GM12878 (cell line): ENCODE data around the gene PIK3R5. TPM values are rescaled to one million over a fixed set of nuclear protein-coding genes. Genes with fewer than 3 reads are reported as not detected.

Source experiments
- ATF3 ChIP-seq: IDR thresholded peaks from 2 replicates; pipeline ENCODE4 v1.6.1; 2011; ENCODE audit warnings: low read depth, mild to moderate bottlenecking, low read length, moderate library complexity, borderline replicate concordance; ENCODE audit errors: extremely low read depth
- BHLHE40 ChIP-seq, 2 experiments: fragments of 450-650 bp in 1 of 2; IDR thresholded peaks; 2 replicates each; pipeline ENCODE4 v1.6.1; 2011 to 2017; ENCODE audit warnings: low read depth in 2 of 2, borderline replicate concordance in 1 of 2, improper control_type of control experiment in 1 of 2, low read length in 1 of 2, mild to moderate bottlenecking in 1 of 2
- CHD4 ChIP-seq: fragments of 200-600 bp; sonication (generic); IDR thresholded peaks from 2 replicates; pipeline ENCODE4 v1.6.1; 2016; ENCODE audit warnings: mild to moderate bottlenecking
- CREM ChIP-seq: IDR thresholded peaks from 2 replicates; pipeline ENCODE4 v1.6.1; 2014; ENCODE audit warnings: antibody characterized with exemption, low read depth
- DPF2 ChIP-seq: fragments of 450-650 bp; IDR thresholded peaks from 2 replicates; pipeline ENCODE4 v1.6.1; 2017; ENCODE audit warnings: mild to moderate bottlenecking
- NFXL1 ChIP-seq: fragments of 450-650 bp; IDR thresholded peaks from 2 replicates; pipeline ENCODE4 v1.6.1; 2017; ENCODE audit warnings: antibody characterized with exemption, mild to moderate bottlenecking, borderline replicate concordance
- NR2C1 ChIP-seq: fragments of 450-650 bp; IDR thresholded peaks from 2 replicates; pipeline ENCODE4 v1.6.1; 2017; ENCODE audit warnings: antibody characterized with exemption, mild to moderate bottlenecking, moderate library complexity
- NR2C2 ChIP-seq: IDR thresholded peaks from 2 replicates; pipeline ENCODE4 v1.6.1; 2011; ENCODE audit warnings: borderline replicate concordance, low read depth; ENCODE audit not compliant: control insufficient read depth, insufficient read length
- PAX5 ChIP-seq: IDR thresholded peaks from 2 replicates; pipeline ENCODE4 v1.6.1; 2011; ENCODE audit warnings: low read depth, low read length, borderline replicate concordance
- POLR2A ChIP-seq: IDR thresholded peaks from 2 replicates; pipeline ENCODE4 v1.6.1; 2011; ENCODE audit warnings: low read depth, mild to moderate bottlenecking, low read length
- POLR2AphosphoS2 ChIP-seq: IDR thresholded peaks from 2 replicates; pipeline ENCODE4 v1.6.1; 2011; ENCODE audit warnings: low read depth, mild to moderate bottlenecking, low read length, improper control_type of control experiment, moderate library complexity
- POU2F2 ChIP-seq: IDR thresholded peaks from 3 replicates; pipeline ENCODE4 v1.6.1; 2011; ENCODE audit warnings: low read depth, mild to moderate bottlenecking, low read length, borderline replicate concordance
- RAD21 ChIP-seq: IDR thresholded peaks from 2 replicates; pipeline ENCODE4 v1.6.1; 2011; ENCODE audit warnings: mild to moderate bottlenecking, low read depth, low read length, moderate library complexity; ENCODE audit not compliant: insufficient read depth
- RBBP5 ChIP-seq: fragments of 200-600 bp; sonication (generic); conservative IDR thresholded peaks from 2 replicates; pipeline ENCODE4 v1.6.1; 2016
- REST ChIP-seq: IDR thresholded peaks from 2 replicates; pipeline ENCODE4 v1.6.1; 2012; ENCODE audit warnings: mild to moderate bottlenecking, low read depth, low read length
- RUNX3 ChIP-seq: IDR thresholded peaks from 2 replicates; pipeline ENCODE4 v1.6.1; 2012; ENCODE audit warnings: low read length, inconsistent platforms
- SMAD5 ChIP-seq: IDR thresholded peaks from 2 replicates; pipeline ENCODE4 v1.6.1; 2016; ENCODE audit warnings: antibody characterized with exemption, low read depth
- SPI1 ChIP-seq: IDR thresholded peaks from 2 replicates; pipeline ENCODE4 v1.6.1; 2011; ENCODE audit warnings: low read depth, mild to moderate bottlenecking, low read length, moderate library complexity, borderline replicate concordance; ENCODE audit not compliant: insufficient read depth
- STAT3 ChIP-seq: IDR thresholded peaks from 2 replicates; pipeline ENCODE4 v1.6.1; 2011; ENCODE audit warnings: low read depth, low read length, improper control_type of control experiment
- SUPT20H ChIP-seq: IDR thresholded peaks from 2 replicates; pipeline ENCODE4 v1.6.1; 2011; ENCODE audit warnings: low read depth, mild to moderate bottlenecking, low read length, moderate library complexity, borderline replicate concordance; ENCODE audit not compliant: control insufficient read depth
- ZNF217 ChIP-seq: fragments of 450-650 bp; IDR thresholded peaks from 2 replicates; pipeline ENCODE4 v1.6.1; 2017; ENCODE audit warnings: antibody characterized with exemption, mild to moderate bottlenecking
- ZNF687 ChIP-seq: fragments of 450-650 bp; IDR thresholded peaks from 2 replicates; pipeline ENCODE4 v1.6.1; 2017; ENCODE audit warnings: mild to moderate bottlenecking, moderate library complexity
- polyA plus RNA-seq, 11 experiments: library from polyadenylated mRNA; depleted of rRNA in 4 of 11; unstranded in 6 of 11; stranded (reverse) in 5 of 11; fragments of >200 nt; fragmentation: Nextera tagmentation in 4 of 11; fragmentation: Illumina TruSeq in 1 of 11; extraction: Ambion mirVana in 4 of 11; extraction: Trizol in 1 of 11; gene quantifications; 1 replicate in 1 of 11; 2 replicates in 10 of 11; pipeline versions ENCODE4 v1.2.1 to v1.2.3, GENCODE V29; 2011 to 2016; ENCODE audit warnings: inconsistent platforms in 2 of 11, missing spikeins in 2 of 11, low read depth in 1 of 11
- total RNA-seq, 4 experiments: library from RNA; depleted of rRNA in 3 of 4; stranded (reverse); fragments of >200 nt in 3 of 4; fragmentation: Illumina TruSeq in 1 of 4; extraction: Trizol in 1 of 4; gene quantifications; 2 replicates each; pipeline versions ENCODE4 v1.2.1 to v1.2.3, GENCODE V29; 2013 to 2021

The PIK3R5 gene
- total and polyA plus RNA-seq, 10 of the 15 experiments (the other 5 are each of a cell fraction or from before 2014, with no cell fraction given) = 9.5 to 50.8 (median 35.5) TPM

DNA sequence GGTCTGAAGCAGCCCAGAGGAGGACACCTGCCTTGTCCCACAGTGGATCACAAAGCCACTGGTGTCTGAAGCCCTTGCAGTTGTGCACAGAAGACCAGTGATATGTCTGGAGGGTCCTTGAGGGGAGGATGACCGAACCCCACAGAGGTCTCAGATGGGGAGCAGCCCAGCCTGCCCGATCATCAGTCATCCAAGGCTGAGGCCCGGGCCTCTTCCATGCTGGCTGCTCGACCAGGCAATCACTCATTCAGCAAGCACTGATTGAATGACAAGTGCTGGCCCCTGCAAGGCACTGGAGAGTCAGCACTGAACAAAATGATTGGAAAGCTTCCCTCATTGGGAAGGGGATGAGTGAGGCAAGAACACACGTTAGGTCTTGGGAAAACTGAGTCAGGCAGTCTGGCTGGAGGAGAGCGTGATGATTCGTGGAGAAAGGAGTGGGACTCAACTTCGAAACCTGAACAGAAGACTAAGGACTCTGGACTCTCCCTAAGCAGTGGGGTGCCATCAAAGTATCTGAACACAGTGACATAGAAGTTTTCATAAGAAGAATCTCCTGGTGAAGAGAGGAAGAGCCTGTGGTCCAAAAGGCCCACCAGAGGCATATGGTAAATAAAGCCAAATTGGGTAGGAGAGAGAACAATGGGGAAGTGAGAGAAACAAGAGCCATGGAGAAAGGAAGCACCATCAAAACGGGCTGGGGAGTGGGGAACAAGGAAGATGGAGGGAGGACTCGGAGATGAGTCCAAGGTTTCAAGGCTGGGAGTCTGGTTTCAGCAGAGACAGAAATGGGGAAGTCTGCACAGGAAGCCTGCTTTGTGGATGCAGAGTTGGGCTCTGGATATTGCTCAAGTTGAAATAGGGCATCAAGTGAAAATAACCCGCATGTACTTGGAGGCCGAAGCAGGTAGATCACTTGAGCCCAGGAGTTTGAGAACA lies 10.2 kb downstream of the PIK3R5 start (continued):
- TF ChIP-seq STAT3 = no peak
- no peak for TF ChIP-seq NR2C2
- TF ChIP-seq POLR2A = no peak
- TF ChIP-seq CREM = no peak
- TF ChIP-seq REST = no peak
- TF ChIP-seq CHD4 = no peak
- TF ChIP-seq RUNX3 = peak; percentile 16
- TF ChIP-seq ZNF687 = 0 out of 2 replicates have a peak, but pooled peaks have one; percentile 42
- no peak for TF ChIP-seq BHLHE40 (IDR thresholded peaks at IDR 0.05; ENCODE audit: borderline replicate concordance in 1 of 2, low read depth in 2 of 2, low read length in 1 of 2)
- 0 out of 2 replicates have a peak, but pooled peaks have one; percentile 25 for TF ChIP-seq SMAD5
- TF ChIP-seq RAD21 = no peak
- peak; percentile 83 for TF ChIP-seq SPI1
- TF ChIP-seq POLR2AphosphoS2 = no peak
- peak; percentile 35; the same call in 1 of the 2 replicates for TF ChIP-seq DPF2
- no peak for TF ChIP-seq NFXL1
- no peak for TF ChIP-seq ATF3
- no peak for TF ChIP-seq POU2F2
- TF ChIP-seq ZNF217 = no peak
- no peak for TF ChIP-seq NR2C1
- TF ChIP-seq PAX5 = no peak
- TF ChIP-seq RBBP5 = no peak
- TF ChIP-seq SUPT20H = no peak
